ENCODE measurements around the gene PPP1R3F. TPM values are rescaled to one million over a fixed set of nuclear protein-coding genes. Genes with fewer than 3 reads are reported as not detected.

PPP1R3F gene
- total and polyA plus RNA-seq, 4 donors: 0.78 to 1.7 (median 1.4) TPM

- Histone ChIP-seq H3K27me3 (ENCODE audit: control insufficient read depth in 4 of 4, insufficient read depth in 4 of 4, low read length in 3 of 4) (no peaks in the 10 kb centered on the region), H3K4me3 (ENCODE audit: low read depth in 1 of 3, low read length in 3 of 3) (no peak overlapping the region), H3K27ac (ENCODE audit: low read depth in 1 of 2, low read length in 2 of 2) (no peak overlapping the region), H3K4me1 (ENCODE audit: control insufficient read depth in 4 of 4, insufficient read depth in 4 of 4, low read length in 3 of 4) (no peaks in the 10 kb centered on the region), H3K9ac (ENCODE audit: low read depth in 1 of 2, low read length in 2 of 2) (no peak overlapping the region), H3K9me3 (ENCODE audit: control insufficient read depth in 4 of 4, low read length in 3 of 4) (no peaks in the 10 kb centered on the region), H3K36me3 (ENCODE audit: control insufficient read depth in 4 of 4, insufficient read depth in 3 of 4, low read depth in 1 of 4, low read length in 3 of 4) (no peaks in the 10 kb centered on the region)
- 85% methylated on average over 4 of the region's 4 CpGs for WGBS
- DNase-seq (ENCODE audit: low spot score): no peak
- TF ChIP-seq HNF4G (IDR thresholded peaks at IDR 0.05): no peak
- no peak for TF ChIP-seq FOXA1 (IDR thresholded peaks at IDR 0.05)
- no peak for TF ChIP-seq GABPA (IDR thresholded peaks at IDR 0.05 in 1 of 2, conservative IDR thresholded peaks at IDR 0.05 in 1 of 2)
- no peak for TF ChIP-seq YY1 (IDR thresholded peaks at IDR 0.05)
- TF ChIP-seq TAF1 (conservative IDR thresholded peaks at IDR 0.05): no peak
- no peak for TF ChIP-seq SP1 (IDR thresholded peaks at IDR 0.05)
- no peak for TF ChIP-seq ATF3 (IDR thresholded peaks at IDR 0.05)
- no peak for TF ChIP-seq RXRA (IDR thresholded peaks at IDR 0.05)
- TF ChIP-seq NR2F2 (IDR thresholded peaks at IDR 0.05): no peak
- TF ChIP-seq MAX (IDR thresholded peaks at IDR 0.05): no peak
- no peak for TF ChIP-seq RAD21 (IDR thresholded peaks at IDR 0.05)
- TF ChIP-seq REST (IDR thresholded peaks at IDR 0.05): no peak
- TF ChIP-seq JUND (IDR thresholded peaks at IDR 0.05): no peak
- no peak for TF ChIP-seq HNF4A (conservative IDR thresholded peaks at IDR 0.05)
- TF ChIP-seq EGR1 (IDR thresholded peaks at IDR 0.05; ENCODE audit: low read depth in 2 of 2): no peak
Measured at GRCh38 chrX:49286581-49286980, 17.0 kb downstream of the PPP1R3F start.

- no peak overlapping the region for H3K27ac ChIP-seq (ENCODE audit: low read depth in 1 of 2, low read length in 2 of 2)
- WGBS: 91% methylated on average over 1 of the region's 1 CpG
- no peak overlapping the region for H3K9ac ChIP-seq (ENCODE audit: low read depth in 1 of 2, low read length in 2 of 2)
- H3K4me1 ChIP-seq (ENCODE audit: control insufficient read depth in 4 of 4, insufficient read depth in 4 of 4, low read length in 3 of 4): peaks cover 0 to 4% (median under 1%) of the 10 kb centered on the region in 4 donors
- no peaks in the 10 kb centered on the region for H3K27me3 ChIP-seq (ENCODE audit: control insufficient read depth in 4 of 4, insufficient read depth in 4 of 4, low read length in 3 of 4)
- DNase-seq (ENCODE audit: low spot score): no peak
- TF ChIP-seq FOXA2 (IDR thresholded peaks at IDR 0.05) (no peak), ATF3 (IDR thresholded peaks at IDR 0.05) (no peak), HNF4A (conservative IDR thresholded peaks at IDR 0.05) (no peak), REST (IDR thresholded peaks at IDR 0.05) (no peak), RXRA (IDR thresholded peaks at IDR 0.05) (no peak), MAX (IDR thresholded peaks at IDR 0.05) (no peak), ZBTB33 (IDR thresholded peaks at IDR 0.05) (no peak), FOXA1 (IDR thresholded peaks at IDR 0.05) (no peak), YY1 (IDR thresholded peaks at IDR 0.05) (no peak), RAD21 (IDR thresholded peaks at IDR 0.05) (no peak)
- H3K36me3 ChIP-seq (ENCODE audit: control insufficient read depth in 4 of 4, insufficient read depth in 3 of 4, low read depth in 1 of 4, low read length in 3 of 4): no peaks in the 10 kb centered on the region
- no peaks in the 10 kb centered on the region for H3K9me3 ChIP-seq (ENCODE audit: control insufficient read depth in 4 of 4, low read length in 3 of 4)
- H3K4me3 ChIP-seq (ENCODE audit: low read depth in 1 of 3, low read length in 3 of 3): no peak overlapping the region
Measured at GRCh38 chrX:49287665-49288064, 18.1 kb downstream of the PPP1R3F start.

Measured in liver (tissue), 9 donors.